Measurements from ENCODE around the gene FCHSD1. TPM values are rescaled to one million over a fixed set of nuclear protein-coding genes. Genes with fewer than 3 reads are reported as not detected.
A peak's percentile ranks its signal among the peaks of the same experiment; 100 is the strongest.

Gene FCHSD1
- 1 to 10 TPM; 1.2 to 6.5 (median 2.6) TPM for total RNA-seq
- 1 to 10 TPM; 2.9 to 6.8 TPM for polyA plus RNA-seq
- long read RNA-seq, donor 1, partial matches to known transcripts, result 1 of 1 reads
- long read RNA-seq, donor 1, other reads (novel, unspliced or antisense), result 0 of 1 reads
- long read RNA-seq, donor 2, partial matches to known transcripts, result 0 of 3 reads
- long read RNA-seq, donor 2, other reads (novel, unspliced or antisense), result 2 of 3 reads
- long read RNA-seq, donor 3, partial matches to known transcripts, result 1 of 3 reads
- long read RNA-seq, donor 3, other reads (novel, unspliced or antisense), result 2 of 3 reads

- intact Hi-C loops (cut with DNase I), result no loop called here
- H3K4me1 ChIP-seq, result peaks cover 0 to 17% (median 3%) of the 10 kb centered on the region in 9 donors
- peaks cover 0 to 47% (median 0%) of the 10 kb centered on the region in 9 donors for H3K36me3 ChIP-seq
- H3K4me3 ChIP-seq, result peak within 1 kb of the TSS; percentile 35 to 70 (median 58)
- TF ChIP-seq CTCF (IDR thresholded peaks at IDR 0.05), result peak in 4 of 9 donors; percentile 9 to 51 (median 34)
- DNase-seq (peak; percentile 88 to 92), ATAC-seq (peak; percentile 88 to 97 (median 95))
- H3K27me3 ChIP-seq, result no peaks in the 10 kb centered on the region
- 6 to 8% methylated on average over 49 to 50 of the region's 50 CpGs for WGBS, 2 donors
- no peaks in the 10 kb centered on the region for H3K9me3 ChIP-seq
- H3K27ac ChIP-seq, result peak within 1 kb of the TSS in 7 of 10 donors; percentile 26 to 87 (median 44)
These were observed at the start of gene FCHSD1 for GRCh38 chr5:141650851-141651727. Gene FCHSD1 (minus strand): TSS chr5:141651418. CDS start chr5:141651368, 50 bp downstream.

GRCh38 chr5:141697586-141697985 is 46.4 kb upstream of the FCHSD1 start:
- no peak overlapping the region for H3K27ac ChIP-seq
- no peaks in the 10 kb centered on the region for H3K36me3 ChIP-seq
- ATAC-seq (no peak), DNase-seq (no peak)
- peaks cover 2 to 38% (median 24%) of the 10 kb centered on the region in 9 donors for H3K4me1 ChIP-seq
- no peak overlapping the region for H3K4me3 ChIP-seq
- peaks cover 0 to 44% (median 22%) of the 10 kb centered on the region in 7 donors for H3K27me3 ChIP-seq
- WGBS, 2 donors, result 94% methylated on average over 3 of the region's 3 CpGs
- TF ChIP-seq CTCF (IDR thresholded peaks at IDR 0.05), result no peak
- H3K9me3 ChIP-seq, result no peaks in the 10 kb centered on the region
- intact Hi-C loops (cut with DNase I), result loop anchor here in 6 of 10 donors (5.0 to 10.0 kb wide), 3 partner anchors 60 to 447 kb away; no protein-coding TSS in a partner anchor

- DNase-seq (no peak), ATAC-seq (no peak)
- WGBS, 2 donors, result 76 to 94% methylated on average over 2 of the region's 2 CpGs
- H3K4me1 ChIP-seq, result peaks cover 0 to 36% (median 24%) of the 10 kb centered on the region in 9 donors
- H3K9me3 ChIP-seq, result no peaks in the 10 kb centered on the region
- intact Hi-C loops (cut with DNase I), result loop anchor here in 6 of 10 donors (5.0 to 10.0 kb wide), 3 partner anchors 61 to 448 kb away; no protein-coding TSS in a partner anchor
- H3K36me3 ChIP-seq, result no peaks in the 10 kb centered on the region
- no peak overlapping the region for H3K4me3 ChIP-seq
- H3K27me3 ChIP-seq, result peaks cover 0 to 33% (median 22%) of the 10 kb centered on the region in 7 donors
- TF ChIP-seq CTCF (IDR thresholded peaks at IDR 0.05), result no peak
- H3K27ac ChIP-seq, result no peak overlapping the region
These were observed 45.2 kb upstream of the FCHSD1 start for GRCh38 chr5:141696431-141696830.

GRCh38 chr5:141695627-141696215 is 44.5 kb upstream of the FCHSD1 start:
- peaks cover 0 to 30% (median 20%) of the 10 kb centered on the region in 9 donors for H3K4me1 ChIP-seq
- TF ChIP-seq CTCF (IDR thresholded peaks at IDR 0.05), result no peak
- H3K27ac ChIP-seq, result peak overlapping the region in 5 of 10 donors; percentile 13 to 58 (median 48)
- intact Hi-C loops (cut with DNase I), result loop anchor here in 6 of 10 donors (5.0 to 10.0 kb wide), 3 partner anchors 62 to 449 kb away; no protein-coding TSS in a partner anchor
- WGBS, 2 donors, result 33 to 50% methylated on average over 11 of the region's 11 CpGs
- no peaks in the 10 kb centered on the region for H3K36me3 ChIP-seq
- peak; percentile 55 to 58 for DNase-seq
- peaks cover 0 to 26% (median 16%) of the 10 kb centered on the region in 7 donors for H3K27me3 ChIP-seq
- H3K4me3 ChIP-seq, result no peak overlapping the region
- peak; percentile 34 to 86 (median 69) for ATAC-seq
- no peaks in the 10 kb centered on the region for H3K9me3 ChIP-seq

Measured in heart right ventricle (tissue), 16 donors.